Loucy (cell line): ENCODE measurements around the gene XDH.

Experiments
- H2AFZ ChIP-seq: fragments of 200-600 bp; sonication (generic); 2 replicates; pipeline ENCODE4 v1.6.0; 2016; ENCODE audit warnings: antibody characterized with exemption, mild to moderate bottlenecking, low read length, moderate library complexity
- H3F3A ChIP-seq: fragments of 200-600 bp; 2 replicates; pipeline ENCODE4 v1.6.0; 2016; ENCODE audit warnings: antibody characterized with exemption, low read depth, mild to moderate bottlenecking
- H3K27me3 ChIP-seq: fragments of 200-600 bp; sonication (generic); 2 replicates; pipeline ENCODE4 v1.6.1; 2014; ENCODE audit warnings: low read length, mild to moderate bottlenecking; ENCODE audit not compliant: insufficient read depth, poor library complexity, severe bottlenecking
- H3K36me3 ChIP-seq: fragments of 200-600 bp; sonication (generic); 2 replicates; pipeline ENCODE4 v1.6.1; 2016; ENCODE audit warnings: low read length; ENCODE audit not compliant: insufficient read depth
- H3K4me1 ChIP-seq: fragments of 200-600 bp; sonication (generic); 2 replicates; pipeline ENCODE4 v1.5.1; 2014; ENCODE audit warnings: low read length, mild to moderate bottlenecking; ENCODE audit not compliant: insufficient read depth, poor library complexity, severe bottlenecking
- H3K4me2 ChIP-seq: fragments of 200-600 bp; sonication (generic); 2 replicates; pipeline ENCODE4 v1.6.0; 2014; ENCODE audit warnings: antibody characterized with exemption, low read length, low read depth, mild to moderate bottlenecking; ENCODE audit not compliant: poor library complexity, severe bottlenecking
- H3K4me3 ChIP-seq: fragments of 200-600 bp; sonication (generic); 2 replicates; pipeline ENCODE4 v1.5.1; 2014; ENCODE audit warnings: low read length, mild to moderate bottlenecking, mixed read lengths; ENCODE audit not compliant: poor library complexity, severe bottlenecking
- H3K79me2 ChIP-seq: fragments of 200-600 bp; sonication (generic); 2 replicates; pipeline ENCODE4 v1.6.1; 2014; ENCODE audit warnings: low read length; ENCODE audit not compliant: insufficient read depth
- H3K9ac ChIP-seq: fragments of 200-600 bp; sonication (generic); 2 replicates; pipeline ENCODE4 v1.6.0; 2014; ENCODE audit warnings: mild to moderate bottlenecking, low read depth, low read length, moderate library complexity; ENCODE audit not compliant: poor library complexity, severe bottlenecking
- H3K9me2 ChIP-seq: fragments of 200-600 bp; sonication (generic); replicated peaks from 2 replicates; pipeline ENCODE4 v1.6.1; 2016; ENCODE audit warnings: low read depth, low read length, mixed read lengths
- H3K9me3 ChIP-seq: fragments of 200-600 bp; sonication (generic); 2 replicates; pipeline ENCODE4 v1.6.1; 2014; ENCODE audit warnings: mild to moderate bottlenecking, antibody characterized with exemption, low read length, low read depth; ENCODE audit not compliant: insufficient read depth
- H4K20me1 ChIP-seq: fragments of 200-600 bp; sonication (generic); 2 replicates; pipeline ENCODE4 v1.6.0; 2014; ENCODE audit warnings: antibody characterized with exemption, low read length, mild to moderate bottlenecking; ENCODE audit not compliant: insufficient read depth, poor library complexity, severe bottlenecking
- CTCF ChIP-seq: fragments of 200-600 bp; sonication (generic); conservative IDR thresholded peaks from 2 replicates; pipeline ENCODE4 v1.5.1; 2014; ENCODE audit warnings: mild to moderate bottlenecking, antibody characterized with exemption, low read length
- EZH2phosphoT487 ChIP-seq: fragments of 200-600 bp; IDR thresholded peaks from 2 replicates; pipeline ENCODE4 v1.6.1; 2018; ENCODE audit warnings: antibody characterized with exemption, mild to moderate bottlenecking, moderate library complexity, borderline replicate concordance

XDH gene

GRCh38 chr2:31366733-31367132, 47.8 kb downstream of the XDH start:
- Histone ChIP-seq H3K27me3 (no peaks in the 10 kb centered on the region), H3K4me2 (no peak overlapping the region), H3K36me3 (no peaks in the 10 kb centered on the region), H3K9me3 (no peaks in the 10 kb centered on the region), H3K9ac (no peak overlapping the region), H3F3A (no peaks in the 10 kb centered on the region), H3K9me2 (no peaks in the 10 kb centered on the region), H3K79me2 (no peaks in the 10 kb centered on the region), H3K4me3 (no peak overlapping the region), H3K4me1 (no peaks in the 10 kb centered on the region), H4K20me1 (no peaks in the 10 kb centered on the region), H2AFZ (no peak overlapping the region)
- TF ChIP-seq CTCF (no peak), EZH2phosphoT487 (no peak)

GRCh38 chr2:31365834-31366505, 48.6 kb downstream of the XDH start:
- no peaks in the 10 kb centered on the region for H3F3A ChIP-seq
- H3K4me1 ChIP-seq = no peaks in the 10 kb centered on the region
- no peaks in the 10 kb centered on the region for H3K79me2 ChIP-seq
- no peaks in the 10 kb centered on the region for H3K9me2 ChIP-seq
- H3K4me3 ChIP-seq = no peak overlapping the region
- H2AFZ ChIP-seq = no peak overlapping the region
- TF ChIP-seq EZH2phosphoT487 = no peak
- no peak for TF ChIP-seq CTCF
- no peaks in the 10 kb centered on the region for H3K36me3 ChIP-seq
- no peaks in the 10 kb centered on the region for H3K27me3 ChIP-seq
- H3K9ac ChIP-seq = no peak overlapping the region
- H3K9me3 ChIP-seq = no peaks in the 10 kb centered on the region
- H3K4me2 ChIP-seq = no peak overlapping the region
- no peaks in the 10 kb centered on the region for H4K20me1 ChIP-seq

DNA sequence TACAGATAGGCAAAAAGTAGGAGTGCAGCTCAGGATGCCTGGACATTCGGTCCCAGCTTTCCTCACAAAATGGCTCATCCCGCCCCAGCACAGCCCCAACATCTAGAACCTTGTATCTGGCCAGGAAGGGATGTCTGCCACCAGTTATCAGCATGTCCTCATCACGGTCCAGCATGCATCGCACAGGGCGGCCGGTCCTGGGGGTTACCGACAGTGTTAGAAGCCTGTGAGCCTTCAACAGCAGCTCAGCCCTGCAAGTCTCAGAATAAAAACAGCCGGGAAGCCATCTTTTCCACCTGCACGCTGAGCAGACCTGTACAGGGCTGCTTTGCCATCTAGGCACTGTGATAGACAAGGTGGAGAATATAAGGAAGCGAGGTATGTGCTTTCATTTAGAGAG, 49.2 kb downstream of the XDH start:
- H3K36me3 ChIP-seq = no peaks in the 10 kb centered on the region
- no peak overlapping the region for H2AFZ ChIP-seq
- no peak overlapping the region for H3K4me2 ChIP-seq
- no peaks in the 10 kb centered on the region for H3K27me3 ChIP-seq
- H3K79me2 ChIP-seq = no peaks in the 10 kb centered on the region
- H4K20me1 ChIP-seq = no peaks in the 10 kb centered on the region
- TF ChIP-seq CTCF = no peak
- TF ChIP-seq EZH2phosphoT487 = no peak
- H3K4me3 ChIP-seq = no peak overlapping the region
- no peaks in the 10 kb centered on the region for H3F3A ChIP-seq
- no peaks in the 10 kb centered on the region for H3K9me3 ChIP-seq
- H3K9ac ChIP-seq = no peak overlapping the region
- H3K9me2 ChIP-seq = no peaks in the 10 kb centered on the region
- no peaks in the 10 kb centered on the region for H3K4me1 ChIP-seq
